HG02588 (cell line): Measurements from ENCODE around the gene TBCE.

Source experiments
- ATAC-seq: cut with Tn5 transposase; IDR thresholded peaks from one replicate; pipeline ENCODE4 v1.9.1; 2021; ENCODE audit warnings: mild to moderate bottlenecking, moderate library complexity; ENCODE audit not compliant: unreplicated experiment

The TBCE gene

GRCh38 chr1:235367000-235367908 lies at the start of gene TBCE:
Gene TBCE, plus strand, starts transcription at chr1:235367427. Its CDS starts 12,623 bp downstream, at chr1:235380050.
- ATAC-seq: peak; percentile 100

DNA sequence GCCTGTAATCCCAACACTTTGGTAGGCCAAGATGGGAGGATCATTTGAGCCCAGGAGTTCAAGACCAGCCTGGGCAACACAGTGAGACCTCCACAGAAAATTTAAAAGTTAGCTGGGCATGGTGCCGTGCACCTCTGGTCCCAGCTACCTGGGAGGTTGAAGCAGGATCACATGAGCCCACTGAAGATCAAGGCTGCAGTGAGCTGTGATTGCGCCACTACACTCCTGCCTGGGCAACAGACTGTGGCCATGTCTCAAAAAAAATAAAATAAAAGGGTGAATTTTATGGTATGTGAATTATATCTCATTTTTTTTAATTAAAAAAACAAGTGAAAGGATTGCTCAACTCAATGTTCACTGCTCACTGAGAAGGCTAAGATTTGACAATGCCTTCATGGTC lies 48.0 kb upstream of the TBCE start:
- no peak for ATAC-seq

- no peak for ATAC-seq
Measured at GRCh38 chr1:235320521-235321179, 46.6 kb upstream of the TBCE start.

DNA sequence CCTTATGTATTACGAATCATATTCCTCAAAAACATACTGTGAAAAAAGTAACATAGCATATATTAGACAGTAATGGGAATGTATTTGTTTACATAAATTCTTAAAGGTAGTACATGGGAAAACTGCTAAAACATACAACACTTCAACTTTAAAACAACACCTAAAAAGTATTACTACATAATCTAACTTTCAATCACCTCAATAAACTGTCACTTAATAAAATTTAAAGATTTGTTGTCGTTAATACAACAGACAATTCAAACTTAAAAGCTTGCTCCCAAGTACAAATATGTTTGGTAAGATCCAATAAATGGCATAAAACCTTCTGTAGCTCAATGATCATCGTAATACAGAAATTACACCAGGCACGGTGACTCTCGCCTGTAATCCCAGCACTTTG lies 42.9 kb upstream of the TBCE start:
- no peak for ATAC-seq

DNA sequence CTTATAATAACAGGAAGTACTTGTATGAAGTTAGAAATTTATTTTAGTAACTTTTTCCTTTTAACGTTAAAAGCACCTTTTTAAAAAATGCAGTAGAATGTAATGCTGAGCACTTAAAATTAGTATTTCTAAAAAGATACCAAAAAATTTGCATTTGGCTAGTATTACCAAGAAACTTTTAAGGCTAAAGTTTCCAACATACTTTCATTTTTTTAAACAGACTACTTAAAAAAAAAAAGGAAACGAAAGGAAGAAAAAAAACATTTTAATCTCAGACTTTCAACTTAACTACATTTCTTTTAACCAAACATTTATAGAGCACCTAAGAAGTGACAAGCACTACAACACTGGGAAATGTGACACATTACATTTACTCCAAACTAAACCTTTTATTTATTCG lies 42.1 kb upstream of the TBCE start:
- ATAC-seq: no peak

DNA sequence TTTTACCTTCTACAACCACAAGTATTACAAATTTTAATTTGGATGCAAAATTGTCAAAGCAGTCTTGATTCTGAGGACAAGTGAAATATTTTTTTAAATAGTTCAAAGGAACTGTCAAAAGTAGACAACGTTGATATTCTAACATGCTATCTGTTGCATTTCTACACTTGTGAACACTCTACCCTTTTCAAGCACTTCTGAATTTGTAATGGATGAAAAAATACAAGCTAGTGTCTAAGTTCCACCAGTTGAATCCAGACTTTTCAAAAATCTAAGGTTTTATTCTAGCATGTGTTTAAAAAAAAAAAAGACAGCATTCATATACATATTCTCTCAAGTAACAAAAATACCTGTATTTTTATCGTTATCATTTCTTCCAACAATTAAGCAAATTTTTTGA lies 41.4 kb upstream of the TBCE start:
- no peak for ATAC-seq

DNA sequence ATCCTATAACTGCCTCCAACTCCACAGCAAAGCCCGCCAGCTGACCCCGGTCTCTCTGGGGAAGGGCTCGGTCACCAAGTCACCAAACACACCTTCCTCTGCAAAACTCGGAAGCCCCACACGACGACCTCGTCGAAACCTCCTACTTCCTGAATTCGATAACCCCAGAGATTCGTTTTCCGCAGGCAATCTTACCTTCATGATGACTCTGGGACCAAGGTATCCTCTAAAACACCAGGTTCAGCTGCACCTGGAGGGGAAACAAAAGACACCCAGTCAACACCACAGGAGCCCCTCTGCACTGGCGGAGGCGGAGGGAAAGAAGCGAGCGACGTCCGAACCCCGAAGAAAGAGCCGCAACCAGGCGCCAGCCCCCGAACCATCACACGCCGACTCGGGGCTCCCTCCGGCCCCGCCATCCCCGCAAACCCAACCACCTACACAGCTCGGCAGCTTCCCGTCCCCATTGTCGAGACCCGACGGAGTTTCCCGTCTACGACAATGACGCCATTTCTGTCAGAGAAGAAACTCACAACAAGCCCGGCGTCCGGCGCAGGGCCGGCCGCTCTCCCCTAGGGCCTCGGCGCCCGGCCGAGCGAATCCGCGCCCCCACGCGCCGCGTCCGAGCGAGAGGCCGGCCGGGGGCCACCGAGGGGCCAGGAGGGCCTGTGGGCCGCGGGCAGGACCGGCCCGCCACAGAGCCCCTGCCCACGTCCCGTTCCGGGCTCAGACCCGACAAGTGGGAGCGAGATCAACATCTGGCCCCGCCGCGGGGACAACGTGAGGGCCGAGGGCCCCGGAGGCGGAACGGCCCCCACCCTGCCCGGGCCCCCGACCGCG lies 40.3 kb upstream of the TBCE start:
- no peak for ATAC-seq

DNA sequence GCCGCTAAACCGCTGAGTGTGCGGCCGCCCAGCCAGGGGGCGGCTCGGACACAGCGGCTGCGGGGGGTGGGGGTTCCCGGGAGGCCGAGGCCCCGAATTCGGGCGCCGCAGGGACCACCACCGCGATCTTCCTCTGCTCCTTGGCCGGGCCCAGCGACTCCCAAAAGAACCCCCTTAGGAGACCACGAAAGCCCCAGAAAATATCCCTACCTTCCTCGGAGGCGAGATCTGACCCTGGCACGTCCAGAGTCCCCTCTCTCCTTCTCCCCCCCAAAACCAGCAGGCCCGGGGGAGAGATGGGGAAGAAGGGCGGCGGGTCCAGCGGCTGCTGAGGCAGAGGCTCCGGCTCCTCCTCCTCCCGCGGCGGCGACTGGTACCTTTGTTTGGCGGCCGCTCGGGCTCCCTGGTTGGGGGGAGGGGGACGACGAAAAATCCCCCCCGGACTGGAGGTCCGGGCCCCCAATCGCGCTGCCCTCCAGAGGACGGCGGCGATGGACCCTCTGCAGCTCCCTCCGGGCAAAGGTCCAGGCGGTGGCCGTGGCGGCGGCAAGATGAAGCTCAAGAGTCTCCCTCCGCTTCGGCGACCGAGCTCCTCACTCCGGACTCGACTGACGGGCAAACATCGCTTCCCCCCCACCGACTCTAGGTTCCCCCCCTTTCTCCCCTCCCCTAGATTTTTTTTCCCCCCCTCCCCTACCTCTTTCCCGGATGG lies 39.5 kb upstream of the TBCE start, which contains the start of gene ARID4B:
Gene ARID4B, minus strand, starts transcription at position 621 of the 712 bp plus-strand sequence. CDS start 1,260 bp downstream, outside the sequence.
- ATAC-seq: peak; percentile 4

DNA sequence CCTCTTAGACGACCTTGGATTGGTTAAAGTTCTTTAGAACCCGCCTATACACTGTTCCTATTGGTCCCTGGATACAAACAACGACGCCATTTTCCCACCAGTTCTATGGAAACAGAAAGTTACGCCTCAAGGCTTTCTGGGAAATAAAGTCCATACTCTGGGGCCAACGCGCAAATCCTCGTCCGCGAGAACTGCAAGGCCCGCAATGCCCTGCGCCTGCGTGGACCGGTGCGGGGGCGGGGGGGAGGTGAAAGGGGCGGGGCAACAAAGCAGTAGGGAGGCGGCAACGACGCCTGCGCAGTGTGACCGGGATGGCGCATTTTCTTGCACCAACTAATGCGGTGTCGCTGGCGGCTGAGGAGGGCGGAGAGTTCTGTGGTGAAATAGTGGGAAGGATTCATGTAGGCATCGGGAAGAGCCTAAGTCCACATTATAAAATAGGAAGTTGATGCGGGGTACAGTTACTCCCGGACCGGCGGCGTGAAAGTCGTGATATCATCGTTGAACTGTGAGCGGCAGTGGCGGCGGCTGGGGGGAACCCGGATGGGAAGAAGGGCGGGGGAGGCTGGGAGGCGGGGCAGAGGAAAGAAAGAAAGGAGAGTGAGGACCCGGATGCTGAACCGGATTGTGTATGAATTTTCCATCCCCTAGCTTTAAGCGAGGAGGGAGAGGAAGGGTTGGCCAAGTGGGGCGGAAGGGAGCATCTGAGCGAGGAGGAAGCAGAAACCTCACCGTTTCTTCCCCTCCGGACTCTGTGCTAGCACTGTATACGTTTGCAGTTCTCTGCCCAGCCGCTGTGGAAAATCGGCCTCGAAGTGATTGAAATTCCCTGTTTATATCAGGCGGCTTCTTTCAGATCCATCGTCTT lies 38.7 kb upstream of the TBCE start, which contains the start of gene GGPS1:
Gene GGPS1, plus strand, starts transcription at position 300 of the 868 bp plus-strand sequence. CDS start 6,695 bp downstream, outside the sequence.
- peak; percentile 64 for ATAC-seq

DNA sequence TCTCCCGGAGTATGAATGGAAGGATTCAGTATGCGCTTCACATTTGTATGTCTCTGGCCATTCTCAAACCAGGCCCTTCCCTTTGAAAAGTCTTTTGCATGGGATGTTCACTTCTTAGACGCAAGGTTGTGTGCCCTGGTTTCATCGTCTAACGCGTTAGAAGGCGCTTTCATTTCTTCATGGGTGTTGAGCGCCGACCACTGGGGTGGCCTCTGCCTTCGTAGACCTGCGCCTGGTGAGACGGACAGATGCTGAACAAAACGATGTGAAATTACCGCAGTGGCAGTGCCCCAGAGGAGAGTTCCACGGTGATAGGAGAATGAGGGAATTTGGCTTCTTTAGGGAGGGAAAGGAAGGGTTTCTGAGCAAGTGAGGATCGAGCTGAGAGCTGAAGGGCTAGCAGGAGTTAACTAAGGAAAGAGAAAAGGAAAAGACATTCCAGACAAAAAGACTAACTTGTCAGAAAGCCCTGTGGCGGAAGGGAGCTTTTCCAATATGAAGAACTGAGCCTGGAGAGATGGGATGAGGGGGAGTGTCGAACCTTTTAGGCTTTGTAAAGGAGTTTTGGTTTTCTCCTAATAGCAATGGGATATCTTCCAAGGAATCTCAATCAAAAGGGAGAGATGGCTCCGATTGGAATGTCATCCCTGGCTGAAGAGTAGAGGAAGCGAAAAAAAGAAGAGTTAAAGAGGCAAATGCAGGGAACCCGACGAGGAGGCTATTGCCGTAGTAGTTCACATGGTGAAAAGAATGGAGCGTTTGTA lies 37.9 kb upstream of the TBCE start:
- peak; percentile 19 for ATAC-seq

DNA sequence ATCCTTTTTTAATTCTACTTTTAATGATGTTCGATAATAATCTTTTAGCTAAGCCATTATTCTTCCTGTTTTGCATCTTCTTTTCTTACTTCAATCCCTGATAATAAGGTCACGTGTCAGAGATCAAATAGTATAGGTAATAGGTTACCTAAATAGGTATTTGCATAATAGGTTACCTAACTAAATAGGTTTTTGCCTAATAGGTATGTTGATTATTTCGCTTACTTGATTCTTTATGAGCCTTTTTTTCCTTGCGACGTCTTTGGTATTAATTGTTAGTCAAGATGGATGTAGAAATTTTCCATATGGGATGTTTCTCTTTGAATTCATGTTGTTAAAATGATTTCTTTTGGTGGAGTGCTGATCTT lies 36.3 kb upstream of the TBCE start:
- no peak for ATAC-seq

- ATAC-seq: no peak
Measured at GRCh38 chr1:235331401-235331800, 35.8 kb upstream of the TBCE start.

GRCh38 chr1:235336903-235337302 lies 30.3 kb upstream of the TBCE start:
- no peak for ATAC-seq

DNA sequence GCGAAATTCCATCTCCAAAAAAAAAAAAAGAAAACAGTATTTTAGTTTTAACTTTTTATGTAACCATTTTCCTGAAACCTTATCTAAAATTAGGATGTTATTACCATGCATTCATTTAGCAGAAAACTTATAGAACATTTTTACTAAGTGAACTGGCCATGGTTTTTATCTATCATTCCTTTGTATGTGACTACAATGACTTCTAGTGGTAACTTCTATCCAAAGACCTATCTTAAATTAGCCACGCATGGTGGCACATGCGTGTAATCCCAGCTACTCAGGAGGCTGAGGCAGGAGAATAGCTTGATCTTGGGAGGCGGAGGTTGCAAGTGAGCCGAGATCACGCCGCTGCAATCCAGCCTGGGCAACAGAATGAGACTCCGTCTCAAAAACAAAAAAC lies 27.5 kb upstream of the TBCE start:
- no peak for ATAC-seq

GRCh38 chr1:235341334-235341733 lies 25.9 kb upstream of the TBCE start:
- no peak for ATAC-seq

- ATAC-seq: no peak
Measured at GRCh38 chr1:235342039-235342438, 25.2 kb upstream of the TBCE start.

- ATAC-seq: no peak
Measured at GRCh38 chr1:235342471-235342870, 24.8 kb upstream of the TBCE start.

DNA sequence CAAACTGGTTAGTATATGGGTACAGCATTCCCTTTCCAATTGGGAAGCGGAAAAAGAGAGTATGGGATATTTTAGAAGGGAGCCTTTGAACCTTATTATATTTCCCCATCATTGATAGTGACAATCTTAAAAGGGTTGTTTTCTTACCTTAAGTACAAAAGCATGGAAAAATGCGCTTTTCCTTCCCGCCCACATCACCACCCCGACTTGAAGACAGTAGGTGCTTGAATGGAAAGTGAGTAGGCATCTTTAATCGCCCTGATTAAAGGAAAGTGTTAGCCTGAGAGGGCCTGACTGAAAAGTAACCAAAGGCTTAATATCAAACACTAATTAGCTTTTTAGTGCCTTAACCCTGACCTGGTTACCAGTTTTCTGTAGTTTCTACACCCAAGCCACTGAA lies 23.5 kb upstream of the TBCE start:
- ATAC-seq: no peak

DNA sequence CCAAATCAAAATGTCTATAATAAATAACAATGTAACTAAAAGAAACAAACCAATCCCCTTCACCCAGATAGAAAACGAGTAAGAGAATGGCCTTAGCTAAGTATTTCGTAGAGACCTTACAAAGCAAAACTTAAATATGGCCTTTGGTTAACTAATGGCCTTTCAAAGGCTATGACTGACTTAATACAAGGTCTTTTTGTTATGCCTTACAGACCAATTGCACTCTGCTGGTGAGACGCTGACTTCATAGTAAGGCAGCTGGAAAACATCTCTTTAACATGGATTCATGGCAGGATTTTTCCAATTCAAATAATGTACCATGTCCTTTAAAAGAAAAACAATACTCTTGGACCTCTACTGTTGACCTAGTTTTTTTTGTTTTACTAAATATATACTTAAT lies 15.8 kb upstream of the TBCE start:
- ATAC-seq: no peak
